BJ (cell line): ENCODE measurements around the gene DERL2. TPM values are rescaled to one million over a fixed set of nuclear protein-coding genes. Genes with fewer than 3 reads are reported as not detected.

Experiments used
- polyA plus RNA-seq: library from polyadenylated mRNA; depleted of rRNA; stranded (reverse); fragments of >200 nt; gene quantifications from 2 replicates; pipeline ENCODE4 v1.2.3, GENCODE V29; 2011; rRNA removed

DERL2 gene
- polyA plus RNA-seq, 1 experiment, result 69.3 TPM

Other genes starting within 250 kb of the DERL2 start
- 14.9 and 29.1 TPM in 2 replicates for gene RABEP1, start 203.9 kb downstream of the DERL2 start, polyA plus RNA-seq
- gene NUP88, start 66.5 kb downstream of the DERL2 start, polyA plus RNA-seq, result 44.4 and 82.7 TPM in 2 replicates
- gene RPAIN, start 66.0 kb downstream of the DERL2 start, polyA plus RNA-seq, result 22.8 and 29.9 TPM in 2 replicates
- gene C1QBP, start 47.0 kb downstream of the DERL2 start, polyA plus RNA-seq, result 63.8 and 111 TPM in 2 replicates
- 6.4 and 9.1 TPM in 2 replicates for gene DHX33, start 17.2 kb downstream of the DERL2 start, polyA plus RNA-seq
- 6.2 and 11.4 TPM in 2 replicates for gene MIS12, start 388 bp upstream of the DERL2 start, polyA plus RNA-seq
- gene NLRP1, start 98.3 kb upstream of the DERL2 start, polyA plus RNA-seq, result 21.5 and 29.3 TPM in 2 replicates